Measurements from ENCODE around the gene PDGFA. TPM values are rescaled to one million over a fixed set of nuclear protein-coding genes. Genes with fewer than 3 reads are reported as not detected.

Gene PDGFA
- total RNA-seq, 2 experiments from 2014 or later = 9.4 to 9.9 TPM

DNA sequence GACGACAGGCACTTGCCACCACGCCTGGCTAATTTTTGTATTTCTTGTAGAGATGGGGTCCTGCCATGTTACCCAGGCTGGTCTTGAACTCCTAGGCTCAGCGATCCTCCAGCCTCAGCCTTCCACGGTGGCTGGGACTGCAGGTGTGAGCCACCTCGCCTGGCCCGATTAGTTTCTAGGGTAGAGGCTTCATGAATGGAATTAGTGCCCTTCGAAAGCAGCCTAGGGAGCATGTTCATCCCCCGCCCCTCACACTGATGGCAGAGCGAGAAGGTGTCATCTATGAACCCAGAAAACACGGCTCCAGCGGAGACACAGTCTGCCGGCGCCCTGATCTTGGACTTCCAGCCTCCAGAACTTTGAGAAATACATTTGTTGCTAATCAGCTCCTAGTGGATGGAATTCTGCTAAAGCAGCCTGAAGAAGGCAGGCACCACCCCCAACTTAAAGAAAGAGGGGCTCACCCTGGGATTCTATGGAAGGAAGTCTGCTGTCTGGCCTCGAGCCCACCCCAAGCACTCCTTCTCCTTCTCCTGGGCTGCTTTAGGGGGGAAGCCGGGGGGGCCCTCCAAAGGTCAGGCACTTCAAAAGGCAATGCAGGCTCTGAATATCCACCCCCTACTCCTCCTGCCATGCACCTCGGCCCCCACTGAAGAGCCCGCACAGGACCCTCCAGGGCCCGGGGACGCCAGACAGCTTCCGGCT lies 10.1 kb downstream of the PDGFA start:
- ChIA-PET CTCF (no interaction called here), POLR2A (no interaction called here)

DNA sequence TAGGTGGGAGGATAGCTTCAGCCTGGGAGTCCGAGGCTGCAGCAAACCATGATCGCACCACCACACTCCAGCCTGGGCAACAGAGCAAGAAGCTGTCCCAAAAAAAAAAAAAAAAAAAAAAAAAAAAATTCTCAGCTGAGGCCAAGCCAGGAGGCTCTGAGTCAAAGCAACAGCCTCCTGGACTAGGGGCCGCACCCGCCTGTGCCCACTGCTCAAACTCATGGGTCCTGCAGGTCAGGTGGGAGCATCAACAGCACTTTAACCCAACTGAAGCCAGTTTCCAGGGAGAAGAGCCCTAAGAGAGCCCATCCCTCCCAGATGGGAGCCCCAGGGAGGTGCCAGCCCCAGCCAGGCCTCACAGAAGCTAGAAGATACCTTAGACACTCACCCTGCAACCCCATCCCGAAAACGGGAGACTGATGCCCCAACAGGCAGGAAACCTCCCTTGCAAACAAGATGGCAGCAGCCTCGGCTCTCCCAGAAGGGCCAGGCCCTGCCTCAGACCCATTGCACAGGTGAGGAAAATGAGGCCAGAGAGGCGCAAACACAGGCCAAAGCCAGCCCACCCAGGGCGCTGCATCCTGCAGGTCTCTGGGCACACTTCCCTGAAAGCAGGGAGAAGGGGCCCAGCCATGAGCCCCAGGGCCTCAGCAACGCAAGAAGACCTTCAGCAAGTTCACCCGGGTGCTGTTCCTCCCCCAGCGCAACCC lies 11.0 kb downstream of the PDGFA start:
- POLR2A ChIA-PET = no interaction called here
- CTCF ChIA-PET = no interaction called here

DNA sequence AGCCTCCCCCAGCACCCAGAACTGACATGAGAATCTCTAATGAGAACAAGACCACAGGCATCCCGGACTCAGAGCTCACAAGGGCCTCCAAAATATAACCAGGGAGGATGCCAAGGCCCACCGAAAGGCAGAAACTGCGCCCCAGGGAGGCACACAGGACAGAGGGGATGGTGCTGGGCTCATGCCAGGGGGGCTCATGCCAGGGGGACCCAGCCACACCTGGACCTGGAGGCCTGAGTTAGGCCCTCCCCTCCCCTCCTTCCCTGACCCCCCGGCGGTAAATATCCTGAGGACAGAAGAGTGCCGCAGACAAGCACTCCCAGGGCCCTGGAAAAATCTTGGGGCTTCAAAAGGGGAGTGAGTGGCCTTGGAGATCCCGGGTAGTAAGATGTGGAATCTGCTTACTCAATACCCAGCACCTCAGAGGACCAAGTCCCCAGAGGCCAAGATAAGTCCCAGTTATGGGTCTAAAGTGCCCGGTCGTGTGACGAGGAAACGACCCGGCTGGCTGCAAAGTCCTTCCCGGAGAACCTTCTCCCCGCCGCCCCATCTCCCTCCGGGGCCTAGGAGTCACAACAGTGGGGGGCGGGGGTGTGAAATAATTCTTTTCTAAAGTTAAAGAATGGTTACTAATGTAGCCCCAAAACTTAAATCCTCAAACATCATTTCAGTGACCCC lies 11.9 kb downstream of the PDGFA start:
- CTCF ChIA-PET = no interaction called here
- POLR2A ChIA-PET = no interaction called here

DNA sequence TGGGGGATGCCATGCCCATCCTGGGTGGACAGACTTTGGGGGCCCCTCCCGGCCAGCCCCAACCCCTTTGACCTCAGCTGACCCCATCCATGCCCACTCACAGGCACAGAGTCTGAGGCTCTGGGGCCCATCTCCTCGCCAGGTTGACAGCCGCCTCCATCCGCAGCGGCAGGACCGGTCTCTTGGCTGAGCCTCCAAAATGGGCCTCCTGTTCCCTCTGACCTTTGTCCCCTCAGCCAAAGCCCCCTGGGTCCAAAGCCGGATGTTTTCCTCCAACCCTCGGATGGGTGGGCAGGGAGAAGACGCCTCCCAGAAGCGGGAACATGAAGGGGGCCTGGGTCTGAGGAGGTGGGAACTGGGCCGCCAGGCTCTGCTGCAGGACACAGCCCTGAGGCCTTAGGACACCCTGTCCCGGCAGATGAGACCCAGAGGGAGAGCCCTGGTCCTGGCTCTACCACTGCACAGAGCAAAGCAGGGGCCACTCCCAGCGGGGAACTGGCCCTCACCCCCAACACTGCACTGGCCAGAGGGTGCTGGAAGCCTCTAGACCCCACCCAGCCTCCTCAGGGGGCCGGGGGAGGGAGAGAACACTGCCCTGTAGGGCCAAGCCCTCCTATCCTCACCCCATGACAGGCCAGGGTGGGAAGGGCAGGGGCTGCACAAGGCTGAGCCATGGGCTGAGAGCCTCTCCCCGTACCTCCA lies 12.6 kb downstream of the PDGFA start:
- ChIA-PET POLR2A (no interaction called here), CTCF (no interaction called here)

DNA sequence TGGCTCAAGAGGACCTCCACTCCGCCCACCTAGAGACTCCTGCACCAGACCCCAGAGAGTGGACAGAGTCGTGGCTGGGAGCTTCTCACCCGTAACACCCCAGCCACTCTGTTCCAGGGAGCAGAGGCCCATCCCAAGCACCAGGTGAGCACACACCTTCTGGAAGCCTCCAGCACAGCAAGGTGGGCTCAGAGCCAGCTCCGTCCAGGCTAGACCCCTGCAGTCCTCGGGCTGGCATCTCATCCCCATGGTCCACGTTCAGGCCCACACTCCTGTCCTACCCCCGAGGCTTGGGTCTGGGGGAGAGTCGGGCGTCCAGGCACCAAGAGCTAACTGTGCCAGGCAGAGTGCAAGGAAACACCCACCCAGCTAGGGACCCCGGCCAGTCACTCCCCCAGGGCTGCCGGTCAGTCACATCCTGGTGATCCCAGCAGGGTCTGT lies 13.2 kb downstream of the PDGFA start:
- ChIA-PET CTCF (no interaction called here), POLR2A (no interaction called here)

DNA sequence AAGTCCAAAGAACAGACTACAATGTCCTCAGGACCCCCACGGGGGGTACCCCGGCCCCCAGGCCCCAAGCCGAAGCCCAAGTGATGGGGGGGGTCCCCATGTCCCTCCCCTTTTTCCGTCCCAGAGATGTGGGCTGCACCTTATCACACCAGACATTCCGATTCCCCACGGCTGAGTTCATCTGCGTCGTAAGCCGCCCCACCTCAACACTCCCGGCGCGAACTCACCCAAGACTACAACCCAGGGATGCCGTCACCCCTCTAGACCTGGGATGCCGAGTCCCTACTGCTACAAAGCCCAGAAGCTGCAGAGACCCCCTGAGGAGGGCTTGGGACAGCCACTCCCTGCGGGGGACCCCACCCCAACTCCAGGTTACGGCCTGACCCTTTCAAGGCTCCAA lies 14.5 kb downstream of the PDGFA start:
- ChIA-PET CTCF (no interaction called here), POLR2A (no interaction called here)

DNA sequence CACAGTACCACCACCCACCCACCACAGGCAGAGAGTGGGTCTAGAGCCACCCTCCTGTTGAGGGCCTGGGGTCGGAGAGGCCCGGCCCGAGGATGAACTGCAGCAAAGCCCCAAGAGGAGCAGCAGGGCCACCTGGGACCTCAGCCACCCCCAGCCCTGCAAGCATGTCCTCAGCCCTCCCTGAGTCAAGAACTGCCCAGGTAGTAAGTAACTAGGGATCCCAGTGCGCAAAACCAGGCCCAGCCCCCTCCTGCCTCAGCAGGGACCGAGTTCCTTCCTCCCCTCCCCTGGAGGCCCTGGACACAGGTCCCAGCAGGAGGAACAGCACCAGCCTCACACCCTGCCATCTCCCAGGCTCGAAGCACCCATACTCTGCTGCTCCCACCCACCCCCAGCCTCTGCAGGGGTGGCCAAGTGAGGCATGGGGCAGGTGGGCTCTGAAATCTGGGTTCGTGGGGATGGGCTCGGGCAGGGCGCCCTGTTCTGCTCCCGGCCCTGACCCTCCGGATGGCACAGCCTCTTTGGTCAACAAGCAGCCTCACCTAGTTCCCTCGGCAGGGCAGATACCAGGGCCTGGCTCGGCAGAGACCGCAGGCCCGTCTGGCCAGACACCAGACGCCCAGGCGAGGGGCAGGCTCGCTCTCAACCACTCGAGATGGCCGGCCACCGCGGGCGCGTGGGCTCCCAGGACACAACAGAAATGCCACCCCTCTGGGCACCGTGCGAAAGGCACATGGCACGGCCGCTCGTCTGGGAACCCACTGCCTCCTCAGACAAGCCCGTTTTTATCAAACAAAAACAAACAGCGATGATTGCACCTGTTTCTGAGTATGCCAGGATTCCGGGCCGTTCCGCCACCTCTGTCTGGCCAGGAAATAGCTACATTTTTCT lies 15.2 kb downstream of the PDGFA start:
- POLR2A ChIA-PET = no interaction called here
- CTCF ChIA-PET = no interaction called here

DNA sequence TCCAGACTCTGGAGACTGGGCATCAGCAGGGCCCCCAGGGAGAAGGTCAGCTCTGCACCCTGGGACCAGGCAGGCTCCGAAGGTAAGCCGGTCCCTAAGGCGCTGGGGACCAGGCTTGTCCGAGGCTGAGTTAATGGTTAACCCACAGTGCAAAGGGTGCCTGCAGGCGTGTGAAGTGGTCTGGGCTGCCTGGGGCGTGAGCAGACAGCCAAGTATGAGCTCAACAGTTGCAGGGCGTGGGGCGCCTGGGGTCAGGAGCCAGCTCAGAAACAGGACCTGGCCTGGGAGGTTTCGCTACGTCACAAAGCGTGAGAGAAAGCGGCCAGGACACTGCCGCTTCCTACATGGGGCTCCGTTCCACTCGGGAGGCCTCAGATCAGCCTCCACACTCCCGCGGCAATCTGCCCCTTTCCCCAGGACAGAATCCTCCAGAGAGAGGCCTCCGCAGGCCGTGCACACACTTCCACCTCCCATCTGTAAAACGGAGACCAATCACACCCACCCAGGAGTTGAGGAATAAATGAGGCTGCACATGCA lies 16.0 kb downstream of the PDGFA start:
- ChIA-PET POLR2A (no interaction called here), CTCF (no interaction called here)

DNA sequence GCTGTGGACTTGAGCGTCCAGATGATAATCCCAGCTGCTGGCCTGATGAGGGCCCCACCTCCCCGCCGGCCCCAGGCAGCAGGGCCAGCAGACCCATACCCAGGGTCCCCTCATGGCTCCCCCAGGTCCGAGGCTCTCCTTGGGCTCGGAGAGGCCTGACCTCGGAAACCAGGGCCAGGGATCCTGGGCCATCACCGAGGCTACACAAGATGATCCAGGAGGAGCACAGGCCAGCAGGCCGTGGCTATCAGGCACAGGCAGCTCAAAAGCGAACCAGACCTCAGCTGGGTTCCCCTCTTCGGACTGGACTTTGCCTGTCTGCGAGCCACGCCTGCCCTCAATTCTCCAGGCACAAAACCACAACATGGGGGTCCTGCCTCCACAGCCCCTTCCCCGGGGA lies 17.4 kb downstream of the PDGFA start:
- ChIA-PET CTCF (no interaction called here), POLR2A (no interaction called here)

DNA sequence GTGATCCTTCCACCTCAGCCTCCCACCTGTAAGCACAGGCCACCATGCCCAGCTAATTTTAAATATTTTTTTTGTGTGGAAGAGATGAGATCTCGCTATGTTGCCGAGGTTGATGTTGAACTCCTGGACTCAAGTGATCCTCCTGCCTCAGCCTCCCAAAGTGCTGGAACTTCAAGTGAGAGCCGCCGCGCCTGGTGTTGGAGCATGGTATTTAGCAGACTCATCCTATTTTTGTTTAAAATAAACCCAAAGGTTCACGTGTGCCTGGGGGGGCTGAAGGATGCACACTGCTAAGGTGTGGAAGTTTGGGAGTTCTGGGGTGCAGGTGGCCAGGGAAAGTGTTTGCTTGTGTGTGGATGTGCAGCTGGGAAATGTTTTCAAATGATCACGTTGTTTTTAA lies 18.1 kb downstream of the PDGFA start:
- ChIA-PET POLR2A (no interaction called here), CTCF (no interaction called here)

DNA sequence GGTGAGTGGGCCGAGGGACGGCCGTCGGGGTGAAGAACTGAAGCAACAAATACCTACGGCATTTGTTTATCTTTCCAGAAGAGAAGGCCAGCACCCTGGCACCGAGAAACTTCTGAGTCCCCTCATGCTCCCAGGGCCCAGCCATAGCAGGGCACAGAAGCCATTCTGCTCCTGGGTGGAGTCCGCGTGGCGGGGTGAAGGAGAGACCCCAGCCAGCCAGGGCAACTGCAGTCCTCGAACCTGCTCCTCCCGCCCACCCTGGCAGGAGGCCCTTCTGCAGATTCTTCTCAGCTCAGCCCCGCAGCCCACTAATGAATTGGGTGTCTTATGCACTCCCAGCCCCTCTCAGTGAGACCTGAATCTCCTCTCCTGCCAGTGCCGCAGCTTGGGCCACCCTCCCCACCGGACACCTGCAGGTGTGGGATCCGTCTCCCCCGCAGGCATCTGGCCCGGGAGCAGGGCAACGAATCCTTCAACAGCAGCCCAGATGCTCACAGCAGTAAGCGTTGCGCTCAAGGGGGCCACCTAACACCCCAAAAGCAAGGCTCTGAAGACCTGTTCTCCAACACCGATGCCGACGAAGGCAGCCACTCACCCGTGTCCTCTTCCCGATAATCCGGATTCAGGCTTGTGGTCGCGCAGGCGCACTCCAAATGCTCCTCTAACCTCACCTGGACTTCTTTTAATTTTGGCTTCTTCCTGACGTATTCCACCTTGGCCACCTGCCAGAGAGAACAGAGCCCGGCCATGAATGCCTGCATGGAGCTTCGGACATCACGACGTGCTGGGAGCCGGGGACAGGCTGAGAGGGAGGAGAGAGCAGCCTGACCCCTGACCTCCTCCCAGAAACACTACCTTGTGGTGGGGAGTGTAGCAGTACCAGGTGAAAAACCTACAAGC lies 18.9 kb downstream of the PDGFA start:
- ChIA-PET POLR2A (no interaction called here), CTCF (no interaction called here)

DNA sequence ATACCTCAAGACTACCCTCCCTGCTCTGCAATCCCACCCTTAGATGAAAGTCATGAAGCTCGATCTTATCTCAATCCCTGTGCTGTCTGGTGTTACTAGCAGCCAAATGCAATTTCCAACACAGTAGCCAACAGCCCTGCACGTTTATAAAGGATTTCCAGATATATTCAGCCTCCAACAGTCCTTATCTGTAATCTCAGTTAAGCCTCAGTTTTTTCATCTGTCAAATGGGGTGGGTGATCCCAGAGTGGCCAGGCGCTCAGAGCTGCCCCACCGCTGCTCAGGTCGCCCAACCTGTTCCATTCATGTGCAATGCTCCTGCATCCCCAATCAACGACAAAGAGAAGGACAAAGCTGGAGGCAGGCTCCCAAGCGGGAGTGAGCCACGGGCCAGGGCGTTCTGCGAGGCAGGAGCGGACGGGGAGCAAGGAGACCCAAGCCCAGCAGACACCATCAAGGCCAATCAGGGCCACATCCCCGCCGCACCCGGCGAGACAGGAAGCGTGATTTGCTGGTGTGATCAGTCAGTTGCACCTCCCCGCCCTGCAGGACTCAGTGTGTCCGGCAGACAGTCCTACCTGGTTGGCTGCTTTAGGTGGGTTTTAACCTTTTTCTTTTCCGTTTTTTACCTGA lies 19.7 kb downstream of the PDGFA start:
- CTCF ChIA-PET = no interaction called here
- POLR2A ChIA-PET = no interaction called here

DNA sequence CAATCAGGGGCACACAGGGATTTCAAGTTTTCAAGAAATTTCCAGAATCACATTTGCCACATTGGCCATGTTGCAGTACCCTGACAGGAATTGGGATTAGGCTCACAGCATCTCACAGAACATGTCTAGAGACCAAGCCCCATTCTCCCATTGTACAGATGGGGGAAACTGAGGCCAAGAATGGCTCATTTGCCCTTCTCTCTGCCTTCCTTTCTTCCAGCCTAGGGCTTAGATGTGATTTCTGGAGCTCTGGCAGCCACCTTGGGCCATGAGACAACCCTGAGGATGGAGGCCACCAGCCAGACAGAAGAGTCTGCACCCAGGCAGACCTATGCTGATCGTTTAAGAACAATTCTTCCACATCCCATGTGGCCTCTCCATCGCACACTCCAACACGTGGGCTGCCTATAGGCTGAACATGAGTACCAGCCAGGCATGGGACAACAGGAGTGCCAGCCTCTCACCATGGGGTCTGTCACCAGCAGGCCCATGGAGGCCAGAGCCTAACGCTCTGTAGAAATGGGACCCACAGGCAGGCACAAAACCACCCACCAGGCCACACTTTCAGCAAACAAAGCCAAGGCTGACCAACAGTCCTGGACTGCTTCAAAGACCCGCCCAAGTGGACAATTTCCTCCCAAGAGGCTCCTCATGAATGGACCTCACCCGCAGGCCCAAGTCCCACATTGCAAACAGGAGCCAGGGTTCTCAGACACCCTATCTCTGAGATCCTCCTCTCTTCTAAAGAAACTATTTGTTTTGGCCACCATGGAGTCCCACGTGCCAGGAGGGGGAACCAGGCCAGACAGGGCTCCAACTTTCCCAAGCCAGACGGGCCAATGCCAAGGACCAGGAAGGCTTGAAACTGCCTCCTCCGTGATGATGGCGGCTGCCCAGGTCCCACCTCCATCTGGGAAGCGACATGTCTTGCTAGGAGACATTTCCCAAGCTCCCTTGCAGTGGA lies 20.7 kb downstream of the PDGFA start:
- POLR2A ChIA-PET = no interaction called here
- CTCF ChIA-PET = no interaction called here

DNA sequence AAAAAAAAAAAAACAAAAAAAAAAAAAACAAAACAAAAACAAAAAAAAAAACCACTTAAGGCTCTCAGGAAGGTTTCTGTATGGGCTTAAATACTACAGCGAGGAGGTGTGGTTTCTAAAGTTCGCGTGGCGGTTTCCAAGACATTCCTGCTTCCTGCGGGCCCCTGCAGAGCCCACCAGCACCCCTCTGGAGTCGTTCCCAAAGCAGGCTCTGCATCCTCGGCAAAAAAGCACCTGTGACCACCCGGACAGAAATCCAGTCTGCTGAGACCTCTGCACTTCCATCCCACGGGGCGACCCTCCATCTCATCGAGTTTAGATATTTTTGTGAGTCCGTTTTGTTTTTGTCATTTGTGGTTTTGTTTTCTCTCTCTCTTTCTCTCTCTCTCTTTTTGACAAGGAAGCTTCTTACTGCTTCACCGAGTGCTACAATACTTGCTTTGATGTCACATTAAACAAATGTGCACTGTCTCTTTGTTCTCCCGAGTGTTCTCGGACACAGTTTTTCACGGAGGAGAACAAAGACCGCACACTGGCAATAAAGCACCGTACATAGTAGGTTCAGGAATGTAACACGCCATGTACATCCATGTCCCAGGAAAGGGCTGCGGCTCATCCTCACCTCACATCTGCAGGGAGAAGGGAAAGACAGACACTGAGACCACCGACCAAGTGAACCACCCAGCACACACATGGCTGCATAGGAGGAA lies 21.5 kb downstream of the PDGFA start:
- POLR2A ChIA-PET = no interaction called here
- CTCF ChIA-PET = interaction anchor here (0.5 kb wide), 1 partner anchor 50 kb away, joined by 3 read pairs; no protein-coding TSS in a partner anchor

DNA sequence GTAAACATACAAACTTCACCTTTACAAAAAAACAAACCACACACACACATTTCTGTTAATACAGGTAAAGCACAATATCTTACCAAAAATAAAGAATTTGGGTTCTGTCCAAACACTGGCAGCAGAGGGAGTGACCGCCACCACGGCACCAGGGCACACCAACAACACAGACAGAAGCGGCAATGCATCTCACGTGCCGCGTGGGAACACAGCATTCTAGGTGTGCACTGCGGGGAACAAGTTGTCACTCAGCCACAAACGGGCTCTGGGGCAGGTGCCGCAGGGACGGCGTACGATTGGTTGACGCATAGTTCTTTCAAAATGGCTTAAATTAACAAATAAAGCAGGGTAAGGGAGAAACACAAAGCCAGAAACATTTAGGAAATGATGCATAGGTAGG lies 22.3 kb downstream of the PDGFA start:
- CTCF ChIA-PET = no interaction called here
- POLR2A ChIA-PET = no interaction called here

DNA sequence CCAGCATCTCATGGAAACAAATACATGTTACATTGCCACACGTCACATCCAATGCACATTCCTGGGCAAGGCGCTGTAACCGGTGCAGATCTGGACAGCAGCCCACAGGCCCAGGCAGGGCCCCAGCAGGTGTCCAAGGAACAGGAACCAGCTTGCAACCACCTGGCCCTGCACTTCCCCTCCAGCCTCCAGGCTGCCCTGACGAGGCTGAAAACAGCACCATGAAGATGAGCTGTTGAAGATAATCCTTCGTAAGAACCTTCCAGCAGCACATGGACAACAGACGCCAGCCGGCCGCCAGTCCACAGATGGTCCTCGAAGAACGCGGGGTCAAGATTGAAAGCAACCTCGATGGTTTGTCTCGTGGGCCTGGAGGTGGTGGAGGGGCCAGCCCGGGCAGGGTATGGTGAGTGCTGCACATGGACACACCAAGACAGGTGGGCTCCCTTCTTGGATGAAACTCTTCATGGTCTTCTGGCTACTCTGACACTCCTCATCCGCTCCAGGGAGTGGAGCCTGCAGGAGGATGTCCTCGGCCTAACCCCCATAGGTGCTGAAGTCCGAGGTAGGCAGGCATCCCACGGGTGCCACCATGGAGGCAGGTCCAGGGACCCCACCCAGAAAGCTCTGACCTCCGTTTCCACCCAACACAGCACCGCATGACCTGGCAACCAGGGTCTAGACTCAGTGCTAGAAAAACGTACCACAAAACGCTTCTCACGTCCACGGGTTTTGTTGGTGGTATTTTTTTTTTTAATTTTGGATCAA lies 22.9 kb downstream of the PDGFA start:
- CTCF ChIA-PET = no interaction called here
- POLR2A ChIA-PET = no interaction called here
